ENCODE results near the gene FARS2.

FARS2 gene

GRCh38 chr6:5315881-5316280 lies 54.6 kb downstream of the FARS2 start:
- peak overlapping the region; percentile 46 for H3K27ac Mint-ChIP-seq
- no peaks in the 10 kb centered on the region for H3K27me3 Mint-ChIP-seq
- peaks cover 12% of the 10 kb centered on the region for H3K36me3 Mint-ChIP-seq
- ATAC-seq = no peak
- no peak overlapping the region for H3K4me3 Mint-ChIP-seq
- H3K9me3 Mint-ChIP-seq = no peaks in the 10 kb centered on the region
- peaks cover 56% of the 10 kb centered on the region for H3K4me1 Mint-ChIP-seq

- Mint-ChIP-seq H3K4me1 (peaks cover 56% of the 10 kb centered on the region), H3K9me3 (no peaks in the 10 kb centered on the region), H3K27me3 (no peaks in the 10 kb centered on the region), H3K27ac (peak overlapping the region; percentile 43), H3K4me3 (no peak overlapping the region), H3K36me3 (peaks cover 12% of the 10 kb centered on the region)
- no peak for ATAC-seq
Measured at GRCh38 chr6:5316951-5317350, 55.6 kb downstream of the FARS2 start.

DNA sequence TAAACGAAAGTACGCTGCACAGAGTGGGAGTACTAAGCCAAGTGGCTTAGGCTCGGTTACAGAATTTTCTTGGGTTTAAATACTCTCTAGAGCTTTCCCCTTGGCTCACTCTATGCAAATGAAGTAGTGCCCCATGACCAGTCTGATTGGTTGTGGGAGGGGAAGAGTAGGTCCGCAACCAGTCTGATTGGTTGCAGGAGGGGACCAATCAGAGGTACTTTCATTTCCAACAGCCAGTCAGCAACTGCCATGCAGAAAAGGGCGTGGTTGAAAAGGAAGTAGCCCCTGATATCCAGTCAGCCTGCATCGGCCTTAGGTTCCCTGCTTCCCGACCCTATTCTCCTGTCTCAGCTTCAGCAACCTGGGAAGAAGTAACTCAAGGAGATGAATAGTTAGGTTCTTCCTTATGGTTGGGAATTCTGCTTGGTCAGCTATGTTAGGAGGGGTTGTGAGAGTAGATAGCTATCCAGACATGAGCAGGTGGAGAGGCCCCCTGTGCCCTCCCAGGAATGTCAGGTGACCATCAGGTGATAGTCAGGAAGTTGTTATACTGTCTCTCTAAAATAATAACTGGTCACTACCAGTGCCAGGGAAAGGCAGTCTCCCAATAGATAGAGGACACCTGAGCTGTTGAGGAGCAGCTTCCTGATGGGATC lies 57.4 kb downstream of the FARS2 start:
- ATAC-seq = no peak
- peaks cover 39% of the 10 kb centered on the region for H3K4me1 Mint-ChIP-seq
- H3K27me3 Mint-ChIP-seq = no peaks in the 10 kb centered on the region
- no peak overlapping the region for H3K4me3 Mint-ChIP-seq
- H3K9me3 Mint-ChIP-seq = no peaks in the 10 kb centered on the region
- H3K27ac Mint-ChIP-seq = no peak overlapping the region
- H3K36me3 Mint-ChIP-seq = peaks cover 17% of the 10 kb centered on the region

- no peaks in the 10 kb centered on the region for H3K9me3 Mint-ChIP-seq
- H3K4me3 Mint-ChIP-seq = no peak overlapping the region
- peaks cover 22% of the 10 kb centered on the region for H3K36me3 Mint-ChIP-seq
- no peak overlapping the region for H3K27ac Mint-ChIP-seq
- H3K27me3 Mint-ChIP-seq = no peaks in the 10 kb centered on the region
- H3K4me1 Mint-ChIP-seq = peaks cover 4% of the 10 kb centered on the region
- no peak for ATAC-seq
Measured at GRCh38 chr6:5323979-5324378, 62.7 kb downstream of the FARS2 start.

- Mint-ChIP-seq H3K36me3 (peaks cover 22% of the 10 kb centered on the region), H3K4me1 (peaks cover 4% of the 10 kb centered on the region), H3K27me3 (no peaks in the 10 kb centered on the region), H3K4me3 (no peak overlapping the region), H3K27ac (no peak overlapping the region), H3K9me3 (no peaks in the 10 kb centered on the region)
- ATAC-seq = no peak
Measured at GRCh38 chr6:5325173-5325572, 63.9 kb downstream of the FARS2 start.

DNA sequence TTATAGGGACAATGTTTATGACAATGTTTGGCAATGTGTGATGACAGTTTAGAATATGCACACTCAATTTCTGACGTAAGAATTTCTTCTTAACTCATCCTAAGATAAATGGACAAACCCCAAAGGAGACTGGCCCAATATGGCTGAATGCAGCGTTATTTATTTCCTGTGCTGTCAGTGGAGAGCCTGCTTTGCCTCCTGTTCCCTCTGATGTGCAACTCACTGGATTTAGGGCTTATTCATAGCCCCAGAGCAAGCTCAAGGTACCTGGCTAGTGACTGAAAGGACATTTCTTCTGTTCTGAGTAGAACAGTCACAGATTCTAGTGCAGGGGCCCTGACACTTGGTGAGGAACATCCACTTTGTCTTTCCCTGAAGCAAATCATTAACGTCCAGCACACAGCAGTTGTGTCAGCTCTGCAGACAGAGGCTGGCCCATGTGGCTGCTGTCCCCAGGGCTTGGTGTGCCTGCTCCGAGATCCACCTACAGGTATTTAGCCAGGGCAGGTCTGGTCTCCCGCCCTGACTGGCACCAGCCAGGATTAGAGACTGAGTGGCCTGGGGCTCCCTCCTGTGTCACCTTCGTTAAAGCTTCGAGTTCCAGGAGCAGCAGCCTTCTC lies 64.8 kb downstream of the FARS2 start:
- ATAC-seq = no peak
- Mint-ChIP-seq H3K36me3 (peaks cover 22% of the 10 kb centered on the region), H3K27ac (no peak overlapping the region)

GRCh38 chr6:5328800-5329199 lies 67.5 kb downstream of the FARS2 start:
- no peak for ATAC-seq
- Mint-ChIP-seq H3K27me3 (no peaks in the 10 kb centered on the region), H3K4me3 (no peak overlapping the region), H3K9me3 (no peaks in the 10 kb centered on the region), H3K36me3 (peaks cover 17% of the 10 kb centered on the region), H3K27ac (no peak overlapping the region), H3K4me1 (peaks cover 12% of the 10 kb centered on the region)

More for the DNA sequence above, 64.8 kb downstream of the FARS2 start:
- Mint-ChIP-seq H3K4me1 (peaks cover 4% of the 10 kb centered on the region), H3K27me3 (no peaks in the 10 kb centered on the region), H3K4me3 (no peak overlapping the region), H3K9me3 (no peaks in the 10 kb centered on the region)

GRCh38 chr6:5331845-5332442 lies 70.6 kb downstream of the FARS2 start:
- no peaks in the 10 kb centered on the region for H3K9me3 Mint-ChIP-seq
- H3K4me3 Mint-ChIP-seq = no peak overlapping the region
- no peaks in the 10 kb centered on the region for H3K27me3 Mint-ChIP-seq
- H3K4me1 Mint-ChIP-seq = peaks cover 34% of the 10 kb centered on the region
- ATAC-seq = no peak
- H3K36me3 Mint-ChIP-seq = peaks cover 6% of the 10 kb centered on the region
- no peak overlapping the region for H3K27ac Mint-ChIP-seq

DNA sequence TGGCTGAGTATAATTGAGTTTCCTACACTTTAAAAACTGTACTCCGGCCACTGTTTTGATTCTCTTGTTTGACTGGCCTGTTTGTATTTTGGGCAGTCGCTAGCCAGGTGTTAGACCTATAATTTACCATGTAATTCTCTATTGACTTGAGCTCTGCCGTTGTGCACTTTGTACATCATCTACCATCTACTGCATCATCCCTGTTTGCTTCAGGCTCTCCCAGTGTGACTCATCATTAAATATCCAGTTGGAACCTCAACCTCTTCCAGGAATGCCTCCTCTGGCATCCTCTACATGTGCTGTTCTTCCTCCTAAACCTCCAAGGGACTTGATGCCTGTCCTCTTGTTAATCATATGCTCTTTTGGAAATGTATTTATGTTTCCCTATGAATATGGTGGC lies 72.3 kb downstream of the FARS2 start:
- no peaks in the 10 kb centered on the region for H3K36me3 Mint-ChIP-seq
- peaks cover 38% of the 10 kb centered on the region for H3K4me1 Mint-ChIP-seq

GRCh38 chr6:5334341-5334740 lies 73.0 kb downstream of the FARS2 start:
- Mint-ChIP-seq H3K36me3 (no peaks in the 10 kb centered on the region), H3K27ac (no peak overlapping the region), H3K4me3 (no peak overlapping the region), H3K27me3 (no peaks in the 10 kb centered on the region), H3K4me1 (peaks cover 39% of the 10 kb centered on the region), H3K9me3 (no peaks in the 10 kb centered on the region)
- ATAC-seq = no peak

More for the DNA sequence above, 72.3 kb downstream of the FARS2 start:
- Mint-ChIP-seq H3K27ac (peak overlapping the region; percentile 9), H3K27me3 (no peaks in the 10 kb centered on the region), H3K4me3 (no peak overlapping the region), H3K9me3 (no peaks in the 10 kb centered on the region)
- ATAC-seq = no peak

- H3K4me1 Mint-ChIP-seq = peaks cover 39% of the 10 kb centered on the region
- peak; percentile 82 for ATAC-seq
- H3K9me3 Mint-ChIP-seq = no peaks in the 10 kb centered on the region
- H3K36me3 Mint-ChIP-seq = no peaks in the 10 kb centered on the region
- no peak overlapping the region for H3K27ac Mint-ChIP-seq
- H3K4me3 Mint-ChIP-seq = no peak overlapping the region
- H3K27me3 Mint-ChIP-seq = no peaks in the 10 kb centered on the region
Measured at GRCh38 chr6:5335020-5335419, 73.7 kb downstream of the FARS2 start.

DNA sequence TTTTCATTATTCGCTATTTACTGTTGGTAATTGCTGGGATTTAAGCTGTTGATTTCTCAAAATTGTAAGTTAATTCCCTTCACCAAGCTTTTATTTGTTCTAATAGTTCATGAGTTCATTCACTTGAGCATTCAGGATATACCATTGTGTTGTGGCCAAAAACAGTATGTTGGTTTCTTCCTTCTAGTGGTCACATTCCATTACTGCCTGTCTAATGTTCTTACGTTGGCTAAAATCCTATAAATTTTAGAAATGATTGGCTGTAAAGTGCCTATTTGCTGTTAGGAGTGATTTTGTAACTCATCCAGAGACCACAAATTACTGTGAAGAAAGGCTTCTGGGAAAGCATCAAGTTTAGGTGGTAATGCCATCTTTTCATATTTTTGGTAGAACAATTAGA lies 76.3 kb downstream of the FARS2 start:
- peaks cover 47% of the 10 kb centered on the region for H3K4me1 Mint-ChIP-seq
- no peaks in the 10 kb centered on the region for H3K27me3 Mint-ChIP-seq
- H3K27ac Mint-ChIP-seq = no peak overlapping the region
- ATAC-seq = no peak
- H3K9me3 Mint-ChIP-seq = no peaks in the 10 kb centered on the region
- H3K4me3 Mint-ChIP-seq = no peak overlapping the region
- no peaks in the 10 kb centered on the region for H3K36me3 Mint-ChIP-seq

GRCh38 chr6:5338177-5338960 lies 77.1 kb downstream of the FARS2 start:
- H3K4me3 Mint-ChIP-seq = peak overlapping the region; percentile 67
- peak; percentile 27 for ATAC-seq
- H3K36me3 Mint-ChIP-seq = no peaks in the 10 kb centered on the region
- no peaks in the 10 kb centered on the region for H3K9me3 Mint-ChIP-seq
- peak overlapping the region; percentile 42 for H3K27ac Mint-ChIP-seq
- H3K4me1 Mint-ChIP-seq = peaks cover 44% of the 10 kb centered on the region
- H3K27me3 Mint-ChIP-seq = no peaks in the 10 kb centered on the region

DNA sequence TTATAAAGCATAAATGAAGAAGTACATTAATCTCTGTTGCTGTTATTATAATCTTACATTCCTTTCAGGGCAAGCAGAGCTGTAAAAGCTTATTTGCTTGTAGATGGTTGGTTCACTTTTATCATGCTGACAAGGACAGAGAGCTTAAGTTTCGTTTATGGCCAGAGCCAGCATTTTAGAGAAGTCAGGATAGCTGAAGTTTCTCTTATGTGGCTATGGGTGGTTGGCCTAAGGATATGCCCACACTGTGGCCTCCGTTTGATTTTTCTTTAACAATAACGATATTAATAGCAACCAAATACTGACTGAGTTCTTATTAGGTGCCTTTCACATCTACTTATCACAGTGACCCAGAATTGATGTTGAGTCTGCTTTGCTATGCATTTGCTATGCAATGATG lies 78.5 kb downstream of the FARS2 start:
- Mint-ChIP-seq H3K9me3 (no peaks in the 10 kb centered on the region), H3K27me3 (no peaks in the 10 kb centered on the region), H3K36me3 (no peaks in the 10 kb centered on the region), H3K27ac (no peak overlapping the region), H3K4me3 (no peak overlapping the region), H3K4me1 (peaks cover 38% of the 10 kb centered on the region)
- no peak for ATAC-seq

DNA sequence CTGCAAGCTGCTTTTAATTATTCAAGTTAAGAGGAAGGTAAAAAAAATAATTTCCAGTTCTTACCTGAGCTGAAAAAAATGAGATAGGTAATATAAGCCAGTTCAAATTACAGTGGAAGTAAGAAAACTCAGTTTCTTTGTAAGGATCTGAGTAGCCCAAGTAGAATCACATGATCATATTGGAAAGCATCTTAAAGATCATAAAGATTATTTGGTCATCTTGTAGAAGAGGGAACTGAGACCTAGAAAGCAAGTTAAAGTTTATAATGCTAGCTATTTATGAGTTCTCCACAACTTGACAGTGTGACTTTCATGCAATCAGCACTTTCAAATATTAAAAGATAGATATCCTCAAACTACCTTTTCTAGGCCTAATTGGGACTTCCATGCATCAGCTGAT lies 80.5 kb downstream of the FARS2 start:
- ATAC-seq = no peak
- peaks cover under 1% of the 10 kb centered on the region for H3K36me3 Mint-ChIP-seq
- no peak overlapping the region for H3K27ac Mint-ChIP-seq
- H3K4me3 Mint-ChIP-seq = no peak overlapping the region
- H3K9me3 Mint-ChIP-seq = no peaks in the 10 kb centered on the region
- no peaks in the 10 kb centered on the region for H3K27me3 Mint-ChIP-seq
- peaks cover 25% of the 10 kb centered on the region for H3K4me1 Mint-ChIP-seq
